OCI-LY7 (cell line): Measurements from ENCODE around the gene GABPB1.

Experiments
- EZH2phosphoT487 ChIP-seq: fragments of 200-600 bp; sonication (generic); IDR thresholded peaks from 2 replicates; pipeline ENCODE4 v1.6.1; 2018; ENCODE audit warnings: low read depth, borderline replicate concordance, mild to moderate bottlenecking, mixed run types, antibody characterized with exemption, low read length, moderate library complexity, mixed read lengths
- TF ChIP-seq, protein P1 (sequence below): fragments of 200-600 bp; sonication (generic); conservative IDR thresholded peaks from 2 replicates; pipeline ENCODE4 v1.5.1; 2014; ENCODE audit warnings: mild to moderate bottlenecking, antibody characterized with exemption, low read length, moderate library complexity, mixed read lengths

DNA sequence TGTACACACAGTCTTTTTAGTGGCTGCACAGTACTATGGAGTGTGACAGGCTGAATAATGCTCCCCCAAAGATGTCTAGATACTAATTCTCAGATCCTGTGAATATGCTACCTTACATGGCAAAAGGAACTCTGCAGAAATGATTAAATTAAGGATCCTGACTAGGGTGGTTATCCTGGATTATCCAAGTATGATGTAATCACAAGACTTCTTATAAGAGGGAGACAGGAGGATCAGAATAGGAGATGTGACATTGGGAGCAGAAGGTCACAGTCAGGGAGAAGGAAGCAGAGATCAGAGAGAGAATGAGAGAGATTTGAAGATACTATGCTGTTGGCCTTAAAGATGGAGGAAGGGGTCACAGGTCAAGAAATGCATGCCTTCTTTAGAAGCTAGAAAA lies 34.5 kb downstream of the GABPB1 start:
- TF ChIP-seq, protein P1, sequence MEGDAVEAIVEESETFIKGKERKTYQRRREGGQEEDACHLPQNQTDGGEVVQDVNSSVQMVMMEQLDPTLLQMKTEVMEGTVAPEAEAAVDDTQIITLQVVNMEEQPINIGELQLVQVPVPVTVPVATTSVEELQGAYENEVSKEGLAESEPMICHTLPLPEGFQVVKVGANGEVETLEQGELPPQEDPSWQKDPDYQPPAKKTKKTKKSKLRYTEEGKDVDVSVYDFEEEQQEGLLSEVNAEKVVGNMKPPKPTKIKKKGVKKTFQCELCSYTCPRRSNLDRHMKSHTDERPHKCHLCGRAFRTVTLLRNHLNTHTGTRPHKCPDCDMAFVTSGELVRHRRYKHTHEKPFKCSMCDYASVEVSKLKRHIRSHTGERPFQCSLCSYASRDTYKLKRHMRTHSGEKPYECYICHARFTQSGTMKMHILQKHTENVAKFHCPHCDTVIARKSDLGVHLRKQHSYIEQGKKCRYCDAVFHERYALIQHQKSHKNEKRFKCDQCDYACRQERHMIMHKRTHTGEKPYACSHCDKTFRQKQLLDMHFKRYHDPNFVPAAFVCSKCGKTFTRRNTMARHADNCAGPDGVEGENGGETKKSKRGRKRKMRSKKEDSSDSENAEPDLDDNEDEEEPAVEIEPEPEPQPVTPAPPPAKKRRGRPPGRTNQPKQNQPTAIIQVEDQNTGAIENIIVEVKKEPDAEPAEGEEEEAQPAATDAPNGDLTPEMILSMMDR = no peak
- TF ChIP-seq EZH2phosphoT487 = no peak
